VCaP (cell line): ENCODE data around the gene TLE3.

Experiments
- H3K27ac ChIP-seq: fragments of 450-650 bp; 2 replicates; pipeline ENCODE4 v1.5.1; 2017
- CTCF ChIP-seq: fragments of 450-650 bp; conservative IDR thresholded peaks from 2 replicates; pipeline ENCODE4 v1.5.1; 2017; ENCODE audit warnings: mild to moderate bottlenecking, moderate library complexity

The TLE3 gene

DNA sequence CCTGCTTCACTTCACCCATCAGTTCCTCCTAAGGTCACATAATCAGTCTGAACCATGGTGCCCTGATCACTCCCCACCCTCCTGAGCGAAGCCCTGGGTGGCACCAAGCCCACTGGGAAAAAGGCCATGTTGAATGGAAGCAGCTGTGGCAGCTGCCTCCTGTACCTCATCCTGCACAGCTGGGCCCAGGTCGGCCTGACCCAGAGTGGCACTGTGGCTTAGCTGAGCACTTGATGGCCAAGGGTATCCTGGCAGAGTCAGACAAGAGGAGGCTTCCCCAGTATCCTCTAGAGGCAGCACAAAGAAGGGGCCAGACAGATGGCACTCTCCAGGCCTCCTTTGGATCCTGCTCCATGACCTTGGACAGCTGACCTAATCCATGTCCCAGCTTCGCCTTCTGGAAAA is 68.4 kb downstream of the TLE3 start:
- no peak for TF ChIP-seq CTCF
- H3K27ac ChIP-seq = no peak overlapping the region

DNA sequence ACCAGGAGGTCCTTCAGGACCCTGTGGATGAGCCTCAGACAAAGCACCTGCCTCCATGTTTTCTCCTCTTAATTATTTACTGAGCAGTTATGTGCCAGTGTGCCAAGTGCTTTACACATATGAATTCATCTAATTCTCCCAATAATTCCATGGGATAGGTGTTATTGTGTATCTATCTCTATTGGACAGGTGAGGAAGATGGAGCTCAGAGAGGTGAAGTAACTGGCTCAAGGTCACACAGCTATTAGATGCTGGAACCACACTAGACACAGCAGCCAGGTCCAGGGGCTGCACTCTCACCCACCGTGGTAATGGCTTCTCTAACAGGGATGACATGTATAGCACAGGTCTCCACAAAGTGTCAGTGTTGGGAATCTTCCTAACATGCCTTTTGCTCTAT is 70.2 kb downstream of the TLE3 start:
- no peak overlapping the region for H3K27ac ChIP-seq
- TF ChIP-seq CTCF = no peak

- no peak overlapping the region for H3K27ac ChIP-seq
- no peak for TF ChIP-seq CTCF
These were observed 70.7 kb downstream of the TLE3 start for GRCh38 chr15:70026991-70027390.

GRCh38 chr15:70025413-70026296 is 72.1 kb downstream of the TLE3 start:
- no peak for TF ChIP-seq CTCF

GRCh38 chr15:70024521-70024920 is 73.2 kb downstream of the TLE3 start:
- H3K27ac ChIP-seq = peak overlapping the region; percentile 79
- TF ChIP-seq CTCF = no peak

More at GRCh38 chr15:70025413-70026296, 72.1 kb downstream of the TLE3 start:
- H3K27ac ChIP-seq = no peak overlapping the region

DNA sequence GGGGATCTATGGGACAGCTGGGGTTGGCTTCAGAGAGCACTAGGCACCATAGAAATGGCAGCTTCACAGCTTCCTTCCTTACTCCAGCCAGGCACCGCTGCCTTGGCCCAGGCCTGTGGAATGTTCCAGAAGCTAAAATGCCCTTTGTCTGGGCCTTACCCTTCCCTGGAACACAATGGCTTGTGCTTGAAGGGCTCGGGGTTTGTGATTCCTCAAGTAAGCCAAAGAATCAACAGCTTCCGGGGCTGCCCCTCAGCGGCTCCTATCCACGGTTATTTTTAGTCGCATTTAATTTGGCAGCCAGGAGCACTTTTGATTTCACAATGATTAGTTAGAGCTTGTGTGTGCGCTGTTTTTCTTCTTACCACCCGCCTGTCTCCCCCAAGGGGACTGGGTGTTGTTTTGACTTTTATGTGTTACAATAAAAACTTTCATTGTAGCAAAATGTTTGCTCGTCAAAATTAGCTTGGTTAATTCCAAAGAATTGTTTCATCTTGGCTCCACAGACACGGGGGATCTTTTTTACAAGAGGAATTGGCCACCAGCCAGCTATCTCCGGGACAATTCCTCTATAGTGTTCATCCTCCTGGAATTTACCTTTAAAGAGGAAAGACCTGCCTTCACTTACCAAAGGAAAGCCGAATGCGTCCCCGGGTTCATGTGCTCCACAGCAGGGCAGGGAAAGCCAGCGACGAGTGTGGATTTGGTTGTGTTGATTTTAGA is 73.8 kb downstream of the TLE3 start:
- peak overlapping the region; percentile 79 for H3K27ac ChIP-seq
- no peak for TF ChIP-seq CTCF

DNA sequence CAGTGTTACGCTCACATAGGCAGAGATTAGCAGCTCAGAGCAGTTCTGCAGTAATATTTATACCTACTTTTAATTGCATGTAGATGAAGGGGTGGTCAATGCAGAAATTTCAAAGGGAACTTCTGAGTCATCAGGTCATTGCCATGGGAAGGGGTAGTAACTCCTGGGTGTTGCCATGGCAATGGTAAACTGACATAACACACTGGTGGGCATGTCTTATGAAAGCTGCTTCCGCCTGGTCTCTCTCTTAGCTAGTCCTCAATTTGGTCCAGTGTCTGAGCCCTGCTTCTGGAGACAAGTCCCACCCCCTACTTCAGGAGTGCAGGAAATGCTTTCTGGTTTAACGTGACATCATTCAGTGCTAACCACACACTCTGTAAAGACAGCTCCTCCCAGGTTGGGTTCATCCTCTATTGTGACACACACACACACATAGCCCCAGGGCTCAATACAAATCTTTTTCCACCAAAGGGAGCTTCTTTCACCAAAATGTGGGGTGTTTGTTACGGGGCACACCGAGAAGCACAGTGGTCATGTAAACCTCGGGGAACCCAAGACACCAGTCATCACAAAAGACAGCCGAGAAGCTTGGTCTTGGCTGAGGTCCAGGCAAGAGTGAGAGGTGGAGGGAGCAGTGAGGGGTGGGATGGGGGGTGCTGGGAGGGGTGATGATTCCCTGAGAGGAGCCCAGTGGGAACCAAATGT is 74.5 kb downstream of the TLE3 start:
- peak overlapping the region; percentile 79 for H3K27ac ChIP-seq
- no peak for TF ChIP-seq CTCF
